Occipital lobe (tissue), 2 donors: ENCODE data around the gene CIAO3. TPM values are rescaled to one million over a fixed set of nuclear protein-coding genes. Genes with fewer than 3 reads are reported as not detected.
"Not testable (repeated sequence)": the region's sequence is repeated elsewhere in the genome, so short reads cannot be mapped to it uniquely, and the experiment has no call there.

Experiments
- DNase-seq: peaks from one replicate; lab custom pipeline; 2025; lab: John Stamatoyannopoulos, UW
- total RNA-seq: library from RNA; depleted of rRNA; stranded (reverse); fragments of >200 nt; gene quantifications from one replicate; pipeline ENCODE4 v1.2.3, GENCODE V29; 2014

Gene CIAO3
- total RNA-seq, 1 donor from 2014 or later, result 48.8 TPM

- not testable (repeated sequence) for DNase-seq
Measured at GRCh38 chr16:776298-776697, 35.5 kb upstream of the CIAO3 start.

DNA sequence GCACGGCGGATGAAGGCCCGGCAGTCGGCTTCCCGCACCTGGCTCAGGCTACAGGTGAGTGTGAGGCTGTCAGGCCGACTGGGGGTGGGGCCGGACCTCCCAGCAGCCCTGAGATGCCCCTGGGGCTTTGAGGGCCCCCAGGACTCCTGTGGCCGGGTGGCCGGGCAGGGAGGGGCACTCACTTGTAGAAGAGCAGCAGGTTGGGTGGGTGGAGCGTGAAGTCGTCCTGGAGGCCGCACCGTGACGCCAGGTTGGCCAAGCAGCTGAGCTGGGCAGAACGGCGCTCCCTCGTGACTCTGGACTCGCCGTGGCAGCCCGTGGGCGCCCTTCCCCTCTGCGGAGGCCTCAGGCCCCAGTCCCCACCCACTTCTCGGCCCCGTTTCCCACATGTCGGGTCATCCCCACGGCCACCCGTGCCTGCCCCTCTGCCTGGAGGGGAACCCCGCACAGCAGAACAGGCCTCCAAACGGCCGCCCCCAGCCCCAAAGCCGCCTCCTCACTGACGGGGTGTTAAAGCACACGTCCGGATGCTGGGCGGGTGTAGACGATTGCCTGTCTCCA is 34.5 kb upstream of the CIAO3 start:
- no peak for DNase-seq

GRCh38 chr16:774086-775001 is 33.5 kb upstream of the CIAO3 start:
- DNase-seq, result no peak

- no peak for DNase-seq
Measured at GRCh38 chr16:772959-773358, 32.2 kb upstream of the CIAO3 start.

DNA sequence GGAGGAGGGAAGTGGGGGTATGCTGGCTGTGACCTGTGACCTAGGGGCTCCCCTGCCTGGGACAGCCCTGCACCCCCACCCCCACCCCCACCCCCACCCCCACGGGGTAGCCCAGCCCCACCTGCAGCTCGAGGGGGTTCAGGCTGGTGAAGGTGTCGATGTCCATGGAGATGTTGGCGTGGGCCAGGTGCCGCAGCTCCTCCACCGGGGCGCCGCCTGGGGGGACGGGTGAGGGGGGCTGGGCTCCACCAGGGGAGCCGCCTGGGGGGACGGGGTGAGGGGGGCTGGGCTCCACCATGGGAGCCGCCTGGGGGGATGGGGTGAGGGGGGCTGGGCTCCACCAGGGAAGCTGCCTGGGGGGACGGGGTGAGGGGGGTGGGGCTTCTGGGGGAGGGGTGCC is 29.6 kb upstream of the CIAO3 start:
- no peak for DNase-seq

- DNase-seq, result no peak
Measured at GRCh38 chr16:769934-770333, 29.1 kb upstream of the CIAO3 start.

DNA sequence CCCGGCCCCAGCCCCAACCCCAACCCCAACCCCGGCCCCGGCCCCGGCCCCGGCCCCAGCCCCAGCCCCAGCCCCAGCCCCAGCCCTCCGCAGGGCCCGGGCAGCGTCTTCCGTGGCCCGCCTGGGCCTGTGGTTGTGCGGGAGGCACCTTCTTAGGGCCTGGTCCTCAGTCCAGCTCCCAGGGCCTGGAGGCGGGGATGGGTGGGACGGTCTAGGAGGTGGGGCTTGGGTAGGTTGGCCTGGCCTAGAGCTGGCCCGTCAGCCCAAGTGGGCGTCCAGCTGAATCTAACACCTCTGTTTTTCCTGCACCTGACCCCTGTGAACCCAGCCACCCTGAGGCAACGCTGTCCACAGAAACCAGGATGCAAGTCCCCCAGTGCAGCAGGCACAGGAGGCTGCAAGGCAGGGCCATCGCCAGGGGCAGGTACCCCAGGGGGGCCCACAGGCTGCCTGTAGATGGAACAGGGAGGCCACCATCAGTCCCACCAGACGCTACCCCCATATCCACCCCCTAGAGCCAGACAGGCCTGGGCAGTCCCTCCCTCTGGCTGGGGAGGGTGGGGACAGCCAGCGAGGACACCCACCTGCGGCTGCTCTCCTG is 28.5 kb upstream of the CIAO3 start:
- DNase-seq, result no peak

DNA sequence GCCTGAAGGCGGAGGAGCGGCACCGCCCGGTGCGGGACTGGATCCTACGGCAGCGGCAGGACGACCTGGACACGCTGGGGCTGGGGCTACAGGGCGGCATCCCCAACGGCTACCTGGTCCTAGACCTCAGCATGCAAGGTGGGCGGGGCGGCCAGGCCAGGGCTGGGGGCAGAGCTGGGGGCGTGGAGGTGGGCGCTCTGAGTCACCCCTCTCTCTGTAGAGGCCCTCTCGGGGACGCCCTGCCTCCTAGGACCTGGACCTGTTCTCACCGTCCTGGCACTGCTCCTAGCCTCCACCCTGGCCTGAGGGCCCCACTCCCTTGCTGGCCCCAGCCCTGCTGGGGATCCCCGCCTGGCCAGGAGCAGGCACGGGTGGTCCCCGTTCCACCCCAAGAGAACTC is 27.6 kb upstream of the CIAO3 start:
- DNase-seq, result no peak

- no peak for DNase-seq
Measured at GRCh38 chr16:767743-768235, 27.0 kb upstream of the CIAO3 start.

GRCh38 chr16:766820-767640 is 26.2 kb upstream of the CIAO3 start:
- DNase-seq, result no peak

- DNase-seq, result no peak
Measured at GRCh38 chr16:766008-766819, 25.4 kb upstream of the CIAO3 start.

- no peak for DNase-seq
Measured at GRCh38 chr16:765488-765865, 24.7 kb upstream of the CIAO3 start.

- DNase-seq, result no peak
Measured at GRCh38 chr16:764848-765487, 24.2 kb upstream of the CIAO3 start.

DNA sequence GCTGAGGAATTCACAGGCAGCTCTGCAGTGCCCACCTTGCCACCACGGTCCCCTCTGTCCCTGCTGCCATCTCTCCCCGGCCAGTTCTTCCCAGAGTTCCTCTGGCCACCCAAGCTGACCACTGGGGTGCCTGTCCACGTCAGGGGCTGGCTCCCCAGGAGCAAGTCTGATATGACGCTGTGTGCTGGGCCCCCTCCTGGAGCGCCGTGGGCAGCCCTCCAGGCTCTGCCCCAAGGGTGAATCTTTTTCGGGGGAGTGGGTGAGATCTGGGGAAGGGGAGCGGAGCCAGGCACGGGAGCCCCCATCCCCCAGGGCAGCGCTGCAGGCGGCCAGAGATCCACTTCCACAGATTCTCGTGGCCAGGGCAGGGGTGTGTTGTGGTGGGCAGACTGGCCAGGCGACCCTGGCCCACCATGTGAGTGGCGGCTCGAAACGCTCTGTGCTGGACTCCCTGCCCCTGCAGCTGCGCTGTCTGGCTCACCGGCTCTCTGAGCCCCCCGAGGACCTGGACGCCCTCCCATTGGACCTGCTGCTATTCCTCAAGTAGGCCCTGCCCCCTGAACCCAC is 23.5 kb upstream of the CIAO3 start:
- DNase-seq, result no peak

DNA sequence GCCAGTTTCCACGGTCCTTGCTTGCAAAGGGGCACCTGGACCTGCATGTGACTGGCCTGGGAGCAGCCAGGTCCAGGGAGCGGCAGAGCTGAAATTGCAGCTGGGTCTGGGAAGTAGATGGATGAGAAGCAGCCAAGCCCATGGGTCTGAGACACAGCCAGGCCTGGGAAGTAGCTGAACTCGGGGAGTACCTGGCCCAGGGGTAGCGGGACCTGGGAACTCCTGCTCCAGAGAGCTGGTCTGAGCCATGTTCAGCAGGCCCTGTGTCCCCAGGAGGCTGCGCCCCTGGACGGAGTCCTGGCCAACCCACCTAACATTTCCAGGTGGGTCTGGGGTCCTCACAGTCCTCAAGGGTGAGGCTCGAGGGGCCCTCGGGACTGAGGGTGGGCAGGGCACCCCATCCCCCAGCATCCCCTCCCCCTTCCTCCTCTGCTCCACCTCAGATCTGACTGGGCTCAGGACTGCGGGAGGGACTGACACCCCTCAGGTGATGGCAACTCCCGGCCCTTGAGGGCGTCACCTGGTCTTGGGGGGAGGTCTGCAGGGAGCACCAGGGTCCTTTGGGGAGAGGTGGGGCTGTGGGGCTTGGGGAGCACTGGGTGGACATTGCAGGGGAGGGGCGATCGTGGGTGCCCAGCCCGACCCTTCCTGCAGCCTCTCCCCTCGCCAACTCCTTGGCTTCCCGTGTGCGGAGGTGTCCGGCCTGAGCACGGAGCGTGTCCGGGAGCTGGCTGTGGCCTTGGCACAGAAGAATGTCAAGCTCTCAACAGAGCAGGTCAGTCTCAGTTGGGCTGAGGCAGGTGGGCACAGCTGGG is 22.8 kb upstream of the CIAO3 start:
- no peak for DNase-seq

DNA sequence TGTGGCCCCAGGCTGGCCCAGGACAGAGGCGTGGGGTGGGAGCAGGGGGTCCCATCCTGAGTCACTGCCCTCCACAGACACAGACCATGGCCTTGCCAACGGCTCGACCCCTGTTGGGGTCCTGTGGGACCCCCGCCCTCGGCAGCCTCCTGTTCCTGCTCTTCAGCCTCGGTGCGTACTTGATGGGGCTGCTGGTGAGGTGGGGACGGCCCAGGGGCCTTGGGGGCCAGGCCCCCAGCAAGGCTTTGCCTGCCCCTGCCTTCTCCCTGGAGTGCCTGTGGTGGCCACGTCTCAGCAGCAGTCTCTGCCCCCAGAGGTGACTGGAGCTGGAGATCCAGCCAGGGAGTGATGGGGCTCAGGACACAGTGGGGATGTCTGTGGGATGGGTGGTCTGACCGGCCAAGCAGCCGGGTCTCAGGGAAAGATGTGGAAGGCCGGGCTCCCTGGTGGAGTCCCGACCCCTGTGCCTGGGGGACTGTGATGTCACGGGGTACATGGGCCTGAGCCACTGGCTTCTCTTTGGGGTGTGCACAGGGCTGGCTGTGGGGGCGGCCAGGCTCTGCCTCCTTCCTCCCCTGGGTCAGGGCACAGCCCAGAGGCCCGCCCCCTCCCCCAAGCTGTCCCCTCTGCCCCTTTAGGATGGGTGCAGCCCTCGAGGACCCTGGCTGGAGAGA is 21.9 kb upstream of the CIAO3 start:
- DNase-seq, result no peak

DNA sequence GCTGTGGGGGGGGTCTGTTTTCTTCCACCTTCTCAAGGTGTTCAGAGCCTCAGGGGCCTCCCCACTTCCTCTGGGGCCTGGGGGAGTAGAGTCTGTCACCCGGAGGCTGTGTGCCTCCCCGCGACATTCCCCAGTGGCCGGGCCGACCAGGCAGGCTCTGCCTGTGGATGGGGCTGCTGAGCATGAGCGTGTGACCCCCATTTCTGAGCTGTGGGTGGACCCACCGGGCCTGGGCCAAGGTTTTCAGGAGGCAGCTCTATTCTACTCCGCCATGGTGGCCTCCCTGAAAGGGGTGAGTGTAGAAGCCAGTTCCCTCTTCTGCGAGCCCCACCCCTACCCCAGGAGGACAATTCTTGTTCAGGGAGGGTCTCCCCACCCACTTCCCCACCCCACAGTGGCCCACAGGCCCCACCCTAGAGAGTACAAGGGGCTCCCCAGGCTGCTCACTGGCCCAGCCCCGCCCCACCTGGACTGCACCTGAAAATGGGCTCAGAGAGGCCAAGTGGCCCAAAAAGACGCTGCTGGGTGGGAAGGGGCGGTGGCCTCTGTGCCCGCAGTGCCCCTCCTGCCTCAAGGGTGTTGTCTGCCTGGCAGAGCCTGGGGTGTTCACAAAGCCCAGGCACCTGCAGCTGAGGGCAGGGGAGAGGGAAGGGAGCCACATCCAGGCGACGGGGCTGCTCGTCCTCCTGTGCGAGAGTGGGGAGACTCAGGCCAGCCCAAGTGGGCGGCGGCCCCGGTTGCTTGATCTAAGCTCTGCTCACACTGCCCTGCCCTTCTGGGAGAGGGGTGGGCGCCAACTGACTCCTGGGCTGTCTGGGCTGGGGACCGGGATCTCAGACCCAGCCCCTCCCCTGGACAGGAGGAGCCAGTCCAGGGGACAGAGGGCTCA is 21.1 kb upstream of the CIAO3 start:
- DNase-seq, result no peak
